DND-41 (cell line): ENCODE measurements around the gene HBE1.

ENCODE experiments used
- ATAC-seq: fragments of 200-7000 bp; cut with Tn5 transposase; 3 replicates; pipeline ENCODE4 v1.9.1; 2021; ENCODE audit warnings: low read depth; ENCODE audit not compliant: insufficient read depth
- DNase-seq: peaks from one replicate; pipeline ENCODE4 v3.0.0-alpha.2; 2020
- H2AFZ ChIP-seq: 2 replicates; pipeline ENCODE4 v1.6.0; 2012; ENCODE audit warnings: low read depth, low read length
- H3K27ac ChIP-seq: 2 replicates; pipeline ENCODE4 v1.5.1; 2012; ENCODE audit warnings: low read length, inconsistent platforms
- H3K27me3 ChIP-seq: fragments of 200-600 bp; sonication (generic); 2 replicates; pipeline ENCODE4 v1.6.0; 2012; ENCODE audit warnings: low read length, mild to moderate bottlenecking, inconsistent platforms; ENCODE audit not compliant: insufficient read depth, poor library complexity
- H3K36me3 ChIP-seq: 2 replicates; pipeline ENCODE4 v1.5.1; 2012; ENCODE audit warnings: low read length, inconsistent platforms; ENCODE audit not compliant: insufficient read depth
- H3K4me1 ChIP-seq: 2 replicates; pipeline ENCODE4 v1.5.1; 2012; ENCODE audit warnings: mild to moderate bottlenecking, low read length; ENCODE audit not compliant: insufficient read depth
- H3K4me2 ChIP-seq: 2 replicates; pipeline ENCODE4 v1.6.0; 2012; ENCODE audit warnings: mild to moderate bottlenecking, moderate library complexity, low read length, inconsistent platforms; ENCODE audit not compliant: insufficient read depth
- H3K4me3 ChIP-seq, 2 experiments: fragments of 200-600 bp in 1 of 2; shearing (Covaris generic) in 1 of 2; 2 replicates each; pipeline ENCODE4 v1.5.1; 2012 to 2016; ENCODE audit warnings: inconsistent platforms in 2 of 2, low read length in 2 of 2, mild to moderate bottlenecking in 2 of 2, low read depth in 1 of 2, moderate library complexity in 1 of 2
- H3K79me2 ChIP-seq: 2 replicates; pipeline ENCODE4 v1.6.0; 2012; ENCODE audit warnings: low read length, inconsistent platforms; ENCODE audit not compliant: insufficient read depth
- H3K9ac ChIP-seq: 2 replicates; pipeline ENCODE4 v1.6.0; 2012; ENCODE audit warnings: low read depth, mild to moderate bottlenecking, inconsistent platforms, low read length, moderate library complexity
- H3K9me3 ChIP-seq: 2 replicates; pipeline ENCODE4 v1.5.1; 2012; ENCODE audit warnings: low read length, moderate library complexity, mild to moderate bottlenecking, inconsistent platforms; ENCODE audit not compliant: insufficient read depth, severe bottlenecking
- H4K20me1 ChIP-seq: 2 replicates; pipeline ENCODE4 v1.6.0; 2012; ENCODE audit warnings: low read length; ENCODE audit not compliant: insufficient read depth
- EZH2 ChIP-seq: IDR thresholded peaks from 3 replicates; pipeline ENCODE4 v1.6.1; 2012; ENCODE audit warnings: borderline replicate concordance, low read depth, mild to moderate bottlenecking, moderate library complexity, low read length, inconsistent platforms; ENCODE audit not compliant: severe bottlenecking
- TF ChIP-seq, protein P1 (sequence below): IDR thresholded peaks from 2 replicates; pipeline ENCODE4 v1.5.1; 2012; ENCODE audit warnings: borderline replicate concordance, low read length, moderate library complexity, mild to moderate bottlenecking; ENCODE audit not compliant: poor library complexity, severe bottlenecking; ENCODE audit errors: extremely low read depth

The HBE1 gene

DNA sequence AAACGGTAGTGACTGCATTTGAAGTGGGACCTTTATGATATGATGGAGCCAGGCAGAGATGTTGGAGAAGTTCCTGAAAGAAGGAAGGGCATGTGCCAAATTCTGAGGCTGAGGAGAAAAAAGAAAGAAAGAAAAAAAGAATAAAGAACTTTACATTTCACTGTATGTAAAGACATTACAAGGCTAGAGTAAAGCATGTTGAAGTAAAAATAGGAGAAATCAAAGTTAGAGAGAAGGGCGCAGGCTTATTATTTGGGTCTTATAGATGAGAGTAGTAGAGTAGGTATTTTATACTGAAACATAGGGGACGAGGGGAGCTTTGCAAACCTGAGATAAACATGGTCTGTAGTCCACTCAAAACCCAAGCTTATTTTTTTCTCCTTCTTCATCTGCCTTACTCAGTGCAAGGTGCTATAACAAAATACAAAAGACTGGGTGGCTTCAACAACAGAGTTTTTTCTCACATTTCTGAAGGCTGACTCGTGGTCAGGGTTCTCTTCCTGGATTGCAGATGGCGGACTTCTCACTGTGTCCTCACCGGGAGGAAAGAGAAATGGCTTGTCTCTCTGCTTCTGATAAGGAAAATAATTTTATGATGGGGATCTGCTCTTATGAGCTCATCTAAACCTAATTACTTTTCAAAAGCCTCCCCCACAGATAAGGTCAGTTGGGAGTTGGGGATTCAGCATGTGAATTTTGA lies 22.8 kb downstream of the HBE1 start:
- DNase-seq (no peak), ATAC-seq (no peak)
- no peaks in the 10 kb centered on the region for H3K4me1 ChIP-seq
- H4K20me1 ChIP-seq: no peaks in the 10 kb centered on the region
- no peak overlapping the region for H3K9ac ChIP-seq
- H3K27ac ChIP-seq: no peak overlapping the region
- no peaks in the 10 kb centered on the region for H3K79me2 ChIP-seq
- peaks cover 16% of the 10 kb centered on the region for H3K27me3 ChIP-seq
- TF ChIP-seq, protein P1, sequence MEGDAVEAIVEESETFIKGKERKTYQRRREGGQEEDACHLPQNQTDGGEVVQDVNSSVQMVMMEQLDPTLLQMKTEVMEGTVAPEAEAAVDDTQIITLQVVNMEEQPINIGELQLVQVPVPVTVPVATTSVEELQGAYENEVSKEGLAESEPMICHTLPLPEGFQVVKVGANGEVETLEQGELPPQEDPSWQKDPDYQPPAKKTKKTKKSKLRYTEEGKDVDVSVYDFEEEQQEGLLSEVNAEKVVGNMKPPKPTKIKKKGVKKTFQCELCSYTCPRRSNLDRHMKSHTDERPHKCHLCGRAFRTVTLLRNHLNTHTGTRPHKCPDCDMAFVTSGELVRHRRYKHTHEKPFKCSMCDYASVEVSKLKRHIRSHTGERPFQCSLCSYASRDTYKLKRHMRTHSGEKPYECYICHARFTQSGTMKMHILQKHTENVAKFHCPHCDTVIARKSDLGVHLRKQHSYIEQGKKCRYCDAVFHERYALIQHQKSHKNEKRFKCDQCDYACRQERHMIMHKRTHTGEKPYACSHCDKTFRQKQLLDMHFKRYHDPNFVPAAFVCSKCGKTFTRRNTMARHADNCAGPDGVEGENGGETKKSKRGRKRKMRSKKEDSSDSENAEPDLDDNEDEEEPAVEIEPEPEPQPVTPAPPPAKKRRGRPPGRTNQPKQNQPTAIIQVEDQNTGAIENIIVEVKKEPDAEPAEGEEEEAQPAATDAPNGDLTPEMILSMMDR: no peak
- no peak for TF ChIP-seq EZH2
- no peak overlapping the region for H2AFZ ChIP-seq
- no peak overlapping the region for H3K4me2 ChIP-seq
- H3K4me3 ChIP-seq: no peak overlapping the region
- no peaks in the 10 kb centered on the region for H3K36me3 ChIP-seq
- H3K9me3 ChIP-seq: no peaks in the 10 kb centered on the region

DNA sequence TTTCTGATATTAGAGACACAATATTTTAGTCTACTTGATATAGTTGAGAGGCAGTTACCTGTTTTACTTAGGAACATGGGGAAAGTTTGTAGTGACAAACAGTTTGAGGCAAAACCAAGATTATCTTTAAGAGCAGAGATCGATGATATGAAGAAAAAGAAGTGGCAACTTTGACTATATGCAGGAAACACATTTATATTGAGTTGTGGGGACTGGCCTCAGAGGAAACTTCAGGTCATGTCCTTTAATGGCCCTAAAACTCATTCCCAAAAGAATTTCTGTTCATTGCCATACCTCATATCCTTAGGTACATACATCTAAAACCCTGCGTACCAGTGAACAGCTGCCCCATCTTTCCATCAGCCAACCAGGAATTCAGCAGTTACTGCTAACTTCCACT lies 24.6 kb downstream of the HBE1 start:
- H4K20me1 ChIP-seq: no peaks in the 10 kb centered on the region
- H3K4me3 ChIP-seq: no peak overlapping the region
- ATAC-seq (no peak), DNase-seq (no peak)
- H3K9ac ChIP-seq: no peak overlapping the region
- H3K27me3 ChIP-seq: peaks cover 18% of the 10 kb centered on the region
- no peak overlapping the region for H3K4me2 ChIP-seq
- H3K9me3 ChIP-seq: no peaks in the 10 kb centered on the region
- no peak overlapping the region for H3K27ac ChIP-seq
- H3K36me3 ChIP-seq: no peaks in the 10 kb centered on the region
- no peak overlapping the region for H2AFZ ChIP-seq
- no peaks in the 10 kb centered on the region for H3K79me2 ChIP-seq
- TF ChIP-seq, protein P1: no peak
- TF ChIP-seq EZH2: no peak
- no peaks in the 10 kb centered on the region for H3K4me1 ChIP-seq

DNA sequence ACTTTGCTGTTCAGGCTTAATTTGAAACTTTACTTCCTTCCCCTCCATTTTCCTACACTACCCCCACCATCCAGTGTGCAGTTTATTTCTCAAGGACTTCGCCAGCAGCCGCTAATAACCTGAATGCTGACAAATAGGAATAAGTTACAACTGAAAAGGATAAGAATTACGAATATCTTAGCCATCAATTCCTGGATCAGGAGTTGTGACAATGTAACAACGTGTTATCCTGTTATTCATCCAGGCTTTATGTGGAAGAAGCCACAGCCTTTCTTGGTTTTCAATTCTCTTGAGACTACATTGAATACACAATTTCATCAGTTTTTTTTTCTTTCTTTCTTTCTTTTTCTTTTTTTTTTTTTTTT lies 25.9 kb downstream of the HBE1 start:
- H3K4me2 ChIP-seq: no peak overlapping the region
- no peak overlapping the region for H3K9ac ChIP-seq
- no peaks in the 10 kb centered on the region for H3K4me1 ChIP-seq
- DNase-seq (no peak), ATAC-seq (no peak)
- no peak overlapping the region for H3K4me3 ChIP-seq
- no peaks in the 10 kb centered on the region for H3K79me2 ChIP-seq
- no peaks in the 10 kb centered on the region for H4K20me1 ChIP-seq
- TF ChIP-seq, protein P1: no peak
- no peak for TF ChIP-seq EZH2
- no peak overlapping the region for H3K27ac ChIP-seq
- H2AFZ ChIP-seq: no peak overlapping the region
- peaks cover 18% of the 10 kb centered on the region for H3K27me3 ChIP-seq
- no peaks in the 10 kb centered on the region for H3K36me3 ChIP-seq
- no peaks in the 10 kb centered on the region for H3K9me3 ChIP-seq
